ENCODE measurements around the gene IGSF1.

The IGSF1 gene

DNA sequence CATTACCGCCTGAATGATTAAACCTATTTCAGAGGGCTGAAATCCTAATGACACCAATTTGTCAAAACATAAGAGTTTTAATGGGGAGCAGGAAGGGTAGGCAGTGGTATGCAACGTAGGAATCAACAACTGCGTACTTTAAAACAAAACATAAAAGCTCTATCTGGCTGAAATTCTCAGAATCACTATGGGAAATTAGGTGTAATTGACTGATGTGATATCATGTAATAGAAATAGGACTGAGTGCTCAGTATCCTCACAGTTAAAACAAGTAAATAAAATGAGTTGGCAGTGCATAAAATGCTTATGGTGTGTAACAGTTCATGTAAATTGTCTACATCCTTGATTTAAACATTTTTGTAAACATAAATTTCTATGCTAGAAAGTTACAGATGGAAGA, 13.6 kb upstream of the IGSF1 start:
- H3K36me3 ChIP-seq (ENCODE audit: insufficient read depth, low read length), result no peaks in the 10 kb centered on the region
- WGBS, result 100% methylated on average over 1 of the region's 3 CpGs
- H3K27me3 ChIP-seq (ENCODE audit: insufficient read depth, low read length), result no peaks in the 10 kb centered on the region

DNA sequence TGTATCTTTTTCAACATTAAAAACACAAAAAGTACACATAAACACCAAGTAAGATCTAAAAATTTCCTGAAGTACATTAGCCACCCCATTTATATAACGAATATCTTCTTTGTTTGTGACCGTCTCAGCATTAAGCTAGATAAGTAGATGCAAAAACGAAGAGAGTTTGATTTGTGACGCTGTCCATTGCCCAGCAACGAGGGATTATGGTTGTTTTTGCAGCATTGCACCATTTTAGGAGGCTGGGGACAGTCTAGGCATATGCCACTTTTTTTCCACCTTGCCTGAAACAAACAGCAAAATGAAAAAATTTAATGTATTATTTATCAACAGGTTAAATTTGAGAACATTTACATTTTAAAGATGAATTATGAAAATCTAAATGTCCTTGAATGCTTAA, 12.0 kb upstream of the IGSF1 start:
- Histone ChIP-seq H3K4me1 (ENCODE audit: insufficient read depth, low read length) (peaks cover 16% of the 10 kb centered on the region), H3K9ac (ENCODE audit: low read depth, low read length) (no peak overlapping the region), H3K27me3 (ENCODE audit: insufficient read depth, low read length) (no peaks in the 10 kb centered on the region), H3K36me3 (ENCODE audit: insufficient read depth, low read length) (no peaks in the 10 kb centered on the region), H3K9me3 (ENCODE audit: insufficient read depth, low read depth, low read length) (no peaks in the 10 kb centered on the region), H3K27ac (ENCODE audit: low read depth, low read length) (no peak overlapping the region), H3K4me3 (ENCODE audit: low read length) (no peak overlapping the region)
- WGBS, result 89% methylated on average over 5 of the region's 5 CpGs

More for the DNA sequence above, 13.6 kb upstream of the IGSF1 start:
- Histone ChIP-seq H3K4me1 (ENCODE audit: insufficient read depth, low read length) (peaks cover 24% of the 10 kb centered on the region), H3K9ac (ENCODE audit: low read depth, low read length) (no peak overlapping the region), H3K9me3 (ENCODE audit: insufficient read depth, low read depth, low read length) (no peaks in the 10 kb centered on the region), H3K27ac (ENCODE audit: low read depth, low read length) (no peak overlapping the region), H3K4me3 (ENCODE audit: low read length) (no peak overlapping the region)

DNA sequence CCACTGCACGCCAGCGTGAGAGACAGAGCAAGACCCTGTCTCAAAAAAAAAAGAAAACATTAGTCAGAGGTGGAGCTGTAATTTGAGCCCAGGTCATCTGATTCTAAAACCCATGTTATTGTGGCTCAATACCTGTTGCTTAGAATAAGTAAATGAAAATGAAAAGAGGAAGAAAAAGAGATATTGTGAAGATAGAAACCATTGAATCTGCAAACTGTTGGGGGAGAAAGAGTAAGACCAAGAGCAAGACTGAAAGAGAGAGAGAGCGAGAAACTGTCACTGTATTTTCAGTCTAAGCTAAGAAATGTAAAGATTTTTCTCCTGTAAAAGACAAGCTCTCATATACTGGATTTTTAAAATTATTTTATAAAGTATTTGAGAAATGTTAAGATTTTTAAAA, 9.7 kb upstream of the IGSF1 start:
- 100% methylated on average over 3 of the region's 3 CpGs for WGBS
- no peaks in the 10 kb centered on the region for H3K36me3 ChIP-seq (ENCODE audit: insufficient read depth, low read length)
- no peak overlapping the region for H3K9ac ChIP-seq (ENCODE audit: low read depth, low read length)
- H3K27ac ChIP-seq (ENCODE audit: low read depth, low read length), result no peak overlapping the region
- H3K27me3 ChIP-seq (ENCODE audit: insufficient read depth, low read length), result no peaks in the 10 kb centered on the region
- no peaks in the 10 kb centered on the region for H3K9me3 ChIP-seq (ENCODE audit: insufficient read depth, low read depth, low read length)
- H3K4me3 ChIP-seq (ENCODE audit: low read length), result no peak overlapping the region
- peaks cover 20% of the 10 kb centered on the region for H3K4me1 ChIP-seq (ENCODE audit: insufficient read depth, low read length)

DNA sequence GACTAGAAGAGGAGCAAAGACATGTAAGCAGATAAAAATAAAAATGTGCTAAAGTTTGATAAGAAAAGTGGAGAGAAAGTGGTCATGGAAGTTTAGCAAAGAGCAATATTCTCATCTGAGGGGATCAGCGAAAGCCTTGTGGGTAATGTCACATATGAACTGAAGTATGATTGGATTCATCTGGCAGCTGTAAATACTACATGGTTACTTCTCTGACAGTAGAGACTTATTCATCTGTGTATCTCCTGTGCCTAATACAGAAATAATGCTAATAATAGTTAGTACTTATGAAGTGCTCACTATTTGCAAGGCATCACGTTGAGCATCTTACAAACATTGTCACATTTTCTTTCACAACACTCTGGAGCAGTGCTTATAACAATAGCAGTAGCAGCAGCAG, 8.9 kb upstream of the IGSF1 start:
- H3K9me3 ChIP-seq (ENCODE audit: insufficient read depth, low read depth, low read length), result no peaks in the 10 kb centered on the region
- H3K4me1 ChIP-seq (ENCODE audit: insufficient read depth, low read length), result peaks cover 20% of the 10 kb centered on the region
- no peak overlapping the region for H3K27ac ChIP-seq (ENCODE audit: low read depth, low read length)
- no peaks in the 10 kb centered on the region for H3K36me3 ChIP-seq (ENCODE audit: insufficient read depth, low read length)
- no peaks in the 10 kb centered on the region for H3K27me3 ChIP-seq (ENCODE audit: insufficient read depth, low read length)
- H3K4me3 ChIP-seq (ENCODE audit: low read length), result no peak overlapping the region
- H3K9ac ChIP-seq (ENCODE audit: low read depth, low read length), result no peak overlapping the region
- WGBS, result 90% methylated on average over 2 of the region's 2 CpGs

DNA sequence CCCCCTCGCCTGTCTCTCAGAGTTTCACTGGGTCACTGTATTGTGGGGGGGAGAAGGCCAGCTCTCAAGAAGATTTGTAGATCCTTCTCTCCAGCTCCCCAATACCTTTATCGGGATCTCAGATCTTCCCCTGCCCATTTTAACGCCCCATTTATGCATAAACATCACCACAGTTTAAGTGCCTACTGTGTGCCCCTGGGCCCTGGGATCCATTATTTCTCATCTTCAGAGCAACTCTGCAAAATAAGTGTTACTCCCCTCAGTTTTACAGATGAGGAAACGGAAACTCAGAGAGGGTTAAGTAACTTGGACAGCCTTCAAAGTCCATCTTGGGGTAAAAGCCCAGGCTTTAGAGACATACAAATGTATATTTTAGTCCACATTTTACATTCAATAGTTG, 421 bp upstream of the IGSF1 start:
- 14% methylated on average over 3 of the region's 4 CpGs for WGBS
- peak overlapping the region; percentile 16; the same call in 1 of the 2 replicates for H3K27ac ChIP-seq (ENCODE audit: low read depth, low read length)
- peak overlapping the region; percentile 35 for H3K4me3 ChIP-seq (ENCODE audit: low read length)
- no peaks in the 10 kb centered on the region for H3K27me3 ChIP-seq (ENCODE audit: insufficient read depth, low read length)
- H3K9me3 ChIP-seq (ENCODE audit: insufficient read depth, low read depth, low read length), result no peaks in the 10 kb centered on the region
- peaks cover 3% of the 10 kb centered on the region; the same call in 1 of the 2 replicates for H3K36me3 ChIP-seq (ENCODE audit: insufficient read depth, low read length)
- H3K9ac ChIP-seq (ENCODE audit: low read depth, low read length), result no peak overlapping the region
- peaks cover 21% of the 10 kb centered on the region for H3K4me1 ChIP-seq (ENCODE audit: insufficient read depth, low read length)

DNA sequence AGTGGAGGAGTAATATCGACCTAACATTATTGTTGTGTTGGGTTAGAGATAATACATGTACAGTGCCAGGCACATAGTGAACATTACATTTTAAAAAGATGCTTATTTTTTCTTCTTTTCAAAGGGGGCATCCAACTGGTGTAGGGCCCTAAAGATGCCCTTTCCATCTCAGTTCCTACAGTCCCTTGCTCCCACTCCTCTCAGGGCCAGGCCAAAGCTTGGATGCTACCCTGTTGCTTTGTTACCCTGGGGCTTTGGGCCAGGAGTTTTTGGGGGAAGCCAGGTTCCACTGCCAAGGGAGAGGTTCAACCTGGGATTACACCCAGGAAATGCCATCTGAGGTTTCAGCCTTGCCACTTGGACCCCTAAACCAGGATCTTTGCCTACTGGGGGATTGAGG, 918 bp downstream of the IGSF1 start:
- H3K4me3 ChIP-seq (ENCODE audit: low read length), result peak overlapping the region; percentile 64
- H3K36me3 ChIP-seq (ENCODE audit: insufficient read depth, low read length), result peaks cover 5% of the 10 kb centered on the region; the same call in 1 of the 2 replicates
- H3K9me3 ChIP-seq (ENCODE audit: insufficient read depth, low read depth, low read length), result no peaks in the 10 kb centered on the region
- no CpG with 5 or more reads among the region's 1 CpG for WGBS
- no peaks in the 10 kb centered on the region for H3K27me3 ChIP-seq (ENCODE audit: insufficient read depth, low read length)
- no peak overlapping the region for H3K9ac ChIP-seq (ENCODE audit: low read depth, low read length)
- H3K4me1 ChIP-seq (ENCODE audit: insufficient read depth, low read length), result peaks cover 21% of the 10 kb centered on the region
- H3K27ac ChIP-seq (ENCODE audit: low read depth, low read length), result peak overlapping the region; percentile 46; the same call in 1 of the 2 replicates

DNA sequence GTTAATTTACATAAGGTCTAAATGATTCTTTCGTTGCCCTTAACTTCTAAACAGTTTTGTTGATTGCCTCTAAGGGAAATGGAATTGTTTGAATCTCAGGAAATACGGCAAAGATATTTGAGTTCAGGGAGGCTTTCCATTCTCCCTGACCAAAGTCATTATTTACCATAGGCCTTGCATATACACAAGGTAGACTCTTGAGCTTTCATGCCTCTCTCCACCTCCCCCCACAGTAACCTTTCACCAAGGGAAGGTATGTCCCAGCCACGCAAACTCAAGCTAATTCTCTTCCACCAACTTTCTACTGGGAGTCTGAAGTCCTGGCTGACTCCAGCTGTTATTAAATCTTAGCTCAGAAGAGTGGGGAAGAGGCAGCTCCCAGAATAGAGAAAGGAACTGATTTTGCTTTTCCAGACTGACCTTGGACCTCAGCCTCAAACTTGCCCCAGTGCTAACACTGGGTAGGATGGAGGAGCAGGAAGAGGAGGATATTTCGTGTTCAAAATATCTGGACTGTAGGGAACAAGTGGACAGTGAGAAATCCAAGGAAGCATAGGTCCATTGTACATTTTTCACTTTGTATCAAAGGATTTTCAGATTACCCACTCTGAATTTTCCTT, 1.4 kb downstream of the IGSF1 start:
- WGBS, result 75% methylated on average over 3 of the region's 4 CpGs
- no peaks in the 10 kb centered on the region for H3K9me3 ChIP-seq (ENCODE audit: insufficient read depth, low read depth, low read length)
- no peak overlapping the region for H3K27ac ChIP-seq (ENCODE audit: low read depth, low read length)
- H3K4me1 ChIP-seq (ENCODE audit: insufficient read depth, low read length), result peaks cover 19% of the 10 kb centered on the region
- no peaks in the 10 kb centered on the region for H3K27me3 ChIP-seq (ENCODE audit: insufficient read depth, low read length)
- peaks cover 5% of the 10 kb centered on the region; the same call in 1 of the 2 replicates for H3K36me3 ChIP-seq (ENCODE audit: insufficient read depth, low read length)
- no peak overlapping the region for H3K4me3 ChIP-seq (ENCODE audit: low read length)
- H3K9ac ChIP-seq (ENCODE audit: low read depth, low read length), result no peak overlapping the region

DNA sequence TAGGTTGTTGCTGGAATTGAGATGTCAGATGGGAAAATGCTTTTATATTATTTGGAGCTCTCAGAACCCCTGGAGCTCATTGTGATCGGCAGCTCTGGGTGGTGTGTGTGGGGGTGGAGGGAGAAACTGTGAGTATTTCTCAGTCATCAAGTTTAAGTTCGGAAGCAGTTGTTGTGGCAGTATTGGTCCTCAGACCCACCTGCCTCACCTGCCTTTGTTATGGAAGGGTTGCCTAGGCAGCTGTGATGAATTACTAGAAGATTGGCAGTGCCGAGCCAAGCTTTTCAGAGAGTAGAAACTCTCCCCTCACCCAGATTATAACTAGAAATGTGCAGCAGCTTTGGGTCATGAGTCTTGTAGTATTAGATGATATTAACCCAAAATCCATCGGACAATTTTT, 9.5 kb downstream of the IGSF1 start:
- Histone ChIP-seq H3K9ac (ENCODE audit: low read depth, low read length) (no peak overlapping the region), H3K9me3 (ENCODE audit: insufficient read depth, low read depth, low read length) (no peaks in the 10 kb centered on the region), H3K27me3 (ENCODE audit: insufficient read depth, low read length) (no peaks in the 10 kb centered on the region), H3K36me3 (ENCODE audit: insufficient read depth, low read length) (peaks cover 3% of the 10 kb centered on the region; the same call in 1 of the 2 replicates), H3K27ac (ENCODE audit: low read depth, low read length) (no peak overlapping the region), H3K4me1 (ENCODE audit: insufficient read depth, low read length) (peaks cover 5% of the 10 kb centered on the region; the same call in 1 of the 2 replicates), H3K4me3 (ENCODE audit: low read length) (no peak overlapping the region)
- 72% methylated on average over 2 of the region's 4 CpGs for WGBS

DNA sequence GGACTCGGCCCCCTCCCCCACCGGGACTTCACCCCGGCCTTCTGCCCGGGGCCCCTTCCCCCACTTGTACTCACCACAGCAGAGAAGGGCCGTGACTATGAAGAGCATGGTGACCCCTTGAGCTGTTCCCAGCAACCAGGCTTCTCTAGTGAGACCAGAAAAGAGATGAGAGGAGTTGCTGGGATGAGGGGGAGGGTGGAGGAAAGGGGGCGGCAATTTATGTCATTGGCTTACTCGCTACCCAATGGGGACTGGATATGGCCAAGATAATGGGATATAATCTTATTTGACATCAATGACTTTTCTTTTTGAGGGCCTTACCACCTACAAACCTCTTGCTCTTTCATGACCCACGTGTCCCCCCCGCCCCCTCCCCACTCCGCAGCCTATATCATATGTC, 9.9 kb downstream of the IGSF1 start:
- no peak overlapping the region for H3K9ac ChIP-seq (ENCODE audit: low read depth, low read length)
- H3K36me3 ChIP-seq (ENCODE audit: insufficient read depth, low read length), result 0 out of 2 replicates have a peak, but pooled peaks cover 2% of the 10 kb centered on the region
- 76% methylated on average over 7 of the region's 10 CpGs for WGBS
- H3K27me3 ChIP-seq (ENCODE audit: insufficient read depth, low read length), result no peaks in the 10 kb centered on the region
- H3K4me3 ChIP-seq (ENCODE audit: low read length), result no peak overlapping the region
- no peaks in the 10 kb centered on the region for H3K9me3 ChIP-seq (ENCODE audit: insufficient read depth, low read depth, low read length)
- H3K27ac ChIP-seq (ENCODE audit: low read depth, low read length), result no peak overlapping the region
- peaks cover 5% of the 10 kb centered on the region; the same call in 1 of the 2 replicates for H3K4me1 ChIP-seq (ENCODE audit: insufficient read depth, low read length)

DNA sequence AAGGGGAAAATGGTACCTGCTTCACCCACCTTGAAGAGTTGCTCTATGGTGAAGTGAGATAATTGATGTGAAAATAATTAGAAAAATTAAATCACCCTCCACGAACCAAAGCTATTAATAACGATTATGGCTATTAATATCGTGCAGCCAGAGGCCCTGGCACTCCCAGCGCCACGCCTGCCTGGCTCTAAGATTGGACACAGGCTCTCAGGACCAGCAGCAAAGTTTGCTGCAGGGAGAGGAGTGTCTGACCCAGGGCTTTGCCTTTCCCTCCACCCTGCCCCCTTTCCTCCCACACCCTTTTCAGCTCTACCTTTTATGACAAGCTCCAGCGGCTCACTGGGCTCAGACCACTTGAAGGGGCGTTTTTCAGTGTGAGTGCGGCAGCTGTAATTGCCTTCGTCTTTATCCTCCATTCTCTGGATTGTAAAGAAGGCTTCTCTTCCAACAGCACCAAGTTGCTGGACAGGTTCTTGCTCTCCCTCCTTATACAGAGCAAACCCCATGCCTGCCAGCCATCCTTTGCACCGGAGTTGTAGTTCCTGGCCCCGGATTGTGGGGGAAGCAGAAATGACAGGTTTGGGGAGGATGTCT, 11.5 kb downstream of the IGSF1 start:
- H3K27me3 ChIP-seq (ENCODE audit: insufficient read depth, low read length), result no peaks in the 10 kb centered on the region
- H3K9me3 ChIP-seq (ENCODE audit: insufficient read depth, low read depth, low read length), result no peaks in the 10 kb centered on the region
- H3K27ac ChIP-seq (ENCODE audit: low read depth, low read length), result no peak overlapping the region
- H3K4me3 ChIP-seq (ENCODE audit: low read length), result no peak overlapping the region
- H3K4me1 ChIP-seq (ENCODE audit: insufficient read depth, low read length), result peaks cover 5% of the 10 kb centered on the region; the same call in 1 of the 2 replicates
- 78% methylated on average over 11 of the region's 11 CpGs for WGBS
- no peak overlapping the region for H3K9ac ChIP-seq (ENCODE audit: low read depth, low read length)
- H3K36me3 ChIP-seq (ENCODE audit: insufficient read depth, low read length), result 0 out of 2 replicates have a peak, but pooled peaks cover 3% of the 10 kb centered on the region

DNA sequence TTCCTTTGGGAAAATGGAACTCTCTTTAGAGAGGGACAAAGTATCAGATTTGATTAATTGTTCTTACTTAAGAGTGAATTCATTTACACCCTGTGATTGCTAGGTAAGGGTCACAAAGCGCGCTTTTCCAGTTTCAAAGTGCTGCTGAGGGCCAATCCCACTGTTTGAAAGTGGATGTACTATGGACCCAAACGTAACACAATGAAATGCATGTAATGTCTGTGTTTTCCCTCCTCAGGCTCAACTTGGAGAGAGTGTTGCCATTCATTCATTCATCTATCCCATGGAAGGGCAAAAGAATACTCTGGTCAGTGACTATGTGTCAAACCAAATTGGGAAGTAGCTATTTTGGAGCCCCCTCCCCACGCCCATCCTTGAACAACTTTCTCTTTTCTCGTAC, 16.1 kb downstream of the IGSF1 start:
- no peak overlapping the region for H3K9ac ChIP-seq (ENCODE audit: low read depth, low read length)
- WGBS, result 98% methylated on average over 5 of the region's 5 CpGs

More for the DNA sequence above, 16.1 kb downstream of the IGSF1 start:
- H3K9me3 ChIP-seq (ENCODE audit: insufficient read depth, low read depth, low read length), result no peaks in the 10 kb centered on the region
- H3K4me3 ChIP-seq (ENCODE audit: low read length), result no peak overlapping the region
- H3K27ac ChIP-seq (ENCODE audit: low read depth, low read length), result no peak overlapping the region
- 0 out of 2 replicates have a peak, but pooled peaks cover 3% of the 10 kb centered on the region for H3K36me3 ChIP-seq (ENCODE audit: insufficient read depth, low read length)
- no peaks in the 10 kb centered on the region for H3K27me3 ChIP-seq (ENCODE audit: insufficient read depth, low read length)
- peaks cover 9% of the 10 kb centered on the region; the same call in 1 of the 2 replicates for H3K4me1 ChIP-seq (ENCODE audit: insufficient read depth, low read length)

All from HUES64 (cell line).